Naive thymus-derived CD4-positive, alpha-beta T cell (primary cell): ENCODE results near the gene SLC4A5. TPM values are rescaled to one million over a fixed set of nuclear protein-coding genes. Genes with fewer than 3 reads are reported as not detected.

ENCODE experiments used
- ATAC-seq: fragments of 150-1000 bp; cut with Tn5 transposase; 2 replicates; pipeline ENCODE4 v1.10.0; 2021; ENCODE audit warnings: mild to moderate bottlenecking, moderate library complexity
- CTCF ChIA-PET: fragments of 350-600 bp; sonication (Branson Sonifier 250); formaldehyde crosslinking; loops from one replicate; lab custom pipeline; 2021; ENCODE audit warnings: antibody characterized with exemption; lab: Charles Lee
- POLR2A ChIA-PET: fragments of 350-600 bp; sonication (Branson Sonifier 250); formaldehyde crosslinking; loops from one replicate; lab custom pipeline; 2021; ENCODE audit warnings: antibody characterized with exemption, inconsistent platforms; lab: Charles Lee
- DNase-seq, 9 donors: peaks; one replicate each; pipeline versions ENCODE4 v3.0.0 to v3.0.0-alpha.2; 2020 to 2022; ENCODE audit warnings: mixed read lengths in 1 of 9
- H3K27ac ChIP-seq: one replicate; pipeline ENCODE4 v1.7.0; 2013; ENCODE audit warnings: mild to moderate bottlenecking, low read depth, low read length, moderate library complexity
- H3K27me3 ChIP-seq, 2 donors: one replicate each; pipeline ENCODE4 v1.7.0; 2013; ENCODE audit warnings: low read length in 2 of 2, mild to moderate bottlenecking in 2 of 2, moderate library complexity in 2 of 2; ENCODE audit not compliant: control insufficient read depth in 2 of 2, insufficient read depth in 2 of 2
- H3K36me3 ChIP-seq, 3 experiments: 1 replicate in 2 of 3; 2 replicates in 1 of 3; pipeline ENCODE4 v1.7.0; 2013; ENCODE audit warnings: low read length in 3 of 3, mild to moderate bottlenecking in 3 of 3, moderate library complexity in 1 of 3; ENCODE audit not compliant: insufficient read depth in 3 of 3, control insufficient read depth in 2 of 3
- H3K4me1 ChIP-seq, 2 donors: one replicate each; pipeline ENCODE4 v1.7.0; 2013; ENCODE audit warnings: low read length in 2 of 2, mild to moderate bottlenecking in 2 of 2, moderate library complexity in 1 of 2; ENCODE audit not compliant: control insufficient read depth in 2 of 2, insufficient read depth in 2 of 2
- H3K4me3 ChIP-seq: 2 replicates; pipeline ENCODE4 v1.7.0; 2013; ENCODE audit warnings: mild to moderate bottlenecking, low read length
- H3K9me3 ChIP-seq, 3 experiments: 1 replicate in 2 of 3; 2 replicates in 1 of 3; pipeline ENCODE4 v1.7.0; 2013; ENCODE audit warnings: low read length in 3 of 3; ENCODE audit not compliant: control insufficient read depth in 2 of 3
- H3K27ac Mint-ChIP-seq, 9 donors: one replicate each; pipeline ENCODE4 v1.8.0; 2020 to 2022; ENCODE audit warnings: mixed read lengths in 9 of 9, mild to moderate bottlenecking in 8 of 9, moderate library complexity in 5 of 9, inconsistent platforms in 2 of 9
- H3K27me3 Mint-ChIP-seq, 5 donors: one replicate each; pipeline ENCODE4 v1.8.0; 2021 to 2022; ENCODE audit warnings: mixed read lengths in 5 of 5, mild to moderate bottlenecking in 1 of 5
- H3K36me3 Mint-ChIP-seq, 5 donors: one replicate each; pipeline ENCODE4 v1.8.0; 2020 to 2022; ENCODE audit warnings: mixed read lengths in 5 of 5, mild to moderate bottlenecking in 3 of 5, inconsistent platforms in 1 of 5
- H3K4me1 Mint-ChIP-seq, 7 donors: one replicate each; pipeline ENCODE4 v1.8.0; 2020 to 2022; ENCODE audit warnings: mixed read lengths in 7 of 7, mild to moderate bottlenecking in 3 of 7, inconsistent platforms in 1 of 7
- H3K4me3 Mint-ChIP-seq, 10 donors: one replicate each; pipeline ENCODE4 v1.8.0; 2020 to 2022; ENCODE audit warnings: mild to moderate bottlenecking in 10 of 10, mixed read lengths in 10 of 10, moderate library complexity in 6 of 10, inconsistent platforms in 2 of 10
- H3K9me3 Mint-ChIP-seq, 11 donors: one replicate each; pipeline ENCODE4 v1.8.0; 2020 to 2022; ENCODE audit warnings: mixed read lengths in 11 of 11, mild to moderate bottlenecking in 4 of 11, inconsistent platforms in 1 of 11, moderate library complexity in 1 of 11
- intact Hi-C, 2 donors: fragments of 100-400 bp; cut with micrococcal nuclease; formaldehyde crosslinking; loops; one replicate each; pipeline ENCODE4 v1.15.1; 2023
- polyA plus RNA-seq, 2 donors: library from polyadenylated mRNA; unstranded; fragments of 300-500 nt; fragmentation: Illumina TruSeq; gene quantifications; one replicate each; pipeline ENCODE4 v1.2.3, GENCODE V29; 2021
- total RNA-seq, 6 experiments: library from RNA in 5 of 6; stranded (reverse) in 5 of 6; gene quantifications; 1 replicate in 5 of 6; 2 replicates in 1 of 6; pipeline ENCODE4 v1.2.3 and lab custom pipeline; 2021 to 2026

SLC4A5 gene
- total and polyA plus RNA-seq, 7 experiments from 2014 or later, result 0.59 to 20.8 (median 14.8) TPM

- ChIA-PET POLR2A (no interaction called here), CTCF (no interaction called here)
- H3K4me1 ChIP-seq, result no peaks in the 10 kb centered on the region
- no peak overlapping the region for H3K27ac ChIP-seq
- intact Hi-C loops, result no loop called here
- H3K36me3 ChIP-seq, result peaks cover 0 to 7% (median 0%) of the 10 kb centered on the region in 3 experiments
- Mint-ChIP-seq H3K36me3 (peaks cover 0 to 36% (median 8%) of the 10 kb centered on the region in 5 donors), H3K9me3 (peaks cover 0 to 2% (median 0%) of the 10 kb centered on the region in 11 donors), H3K27ac (no peak overlapping the region), H3K4me1 (peaks cover 0 to 9% (median 0%) of the 10 kb centered on the region in 7 donors), H3K27me3 (peaks cover 0 to 31% (median 0%) of the 10 kb centered on the region in 5 donors), H3K4me3 (no peak overlapping the region)
- no peak overlapping the region for H3K4me3 ChIP-seq
- H3K27me3 ChIP-seq, result no peaks in the 10 kb centered on the region
- DNase-seq (no peak), ATAC-seq (no peak)
- H3K9me3 ChIP-seq, result no peaks in the 10 kb centered on the region
These were observed 65.0 kb downstream of the SLC4A5 start for GRCh38 chr2:74278176-74278575.

GRCh38 chr2:74275228-74275627 is 68.0 kb downstream of the SLC4A5 start:
- peaks cover 0 to 29% (median 0%) of the 10 kb centered on the region in 5 donors for H3K27me3 Mint-ChIP-seq
- no peaks in the 10 kb centered on the region for H3K36me3 ChIP-seq

GRCh38 chr2:74269667-74270066 is 73.5 kb downstream of the SLC4A5 start:
- intact Hi-C loops, result loop anchor here in 1 of 2 donors (5.0 kb wide), 2 partner anchors 123 to 263 kb away; no protein-coding TSS in a partner anchor

More at GRCh38 chr2:74275228-74275627, 68.0 kb downstream of the SLC4A5 start:
- no peak for ATAC-seq
- Mint-ChIP-seq H3K9me3 (peaks cover 0 to 2% (median 0%) of the 10 kb centered on the region in 11 donors), H3K4me1 (peaks cover 0 to 9% (median 3%) of the 10 kb centered on the region in 7 donors), H3K27ac (peak overlapping the region in 1 of 9 donors; percentile 36), H3K36me3 (peaks cover 0 to 34% (median 5%) of the 10 kb centered on the region in 5 donors), H3K4me3 (no peak overlapping the region)
- CTCF ChIA-PET, result no interaction called here
- Histone ChIP-seq H3K27ac (no peak overlapping the region), H3K27me3 (no peaks in the 10 kb centered on the region), H3K9me3 (no peaks in the 10 kb centered on the region), H3K4me3 (no peak overlapping the region), H3K4me1 (no peaks in the 10 kb centered on the region)
- DNase-seq, result no peak
- intact Hi-C loops, result no loop called here
- POLR2A ChIA-PET, result no interaction called here

GRCh38 chr2:74267068-74267467 is 76.1 kb downstream of the SLC4A5 start:
- Histone ChIP-seq H3K9me3 (no peaks in the 10 kb centered on the region), H3K4me1 (peaks cover 7 to 14% of the 10 kb centered on the region in 2 donors), H3K27ac (peak overlapping the region; percentile 25), H3K27me3 (no peaks in the 10 kb centered on the region), H3K4me3 (peak overlapping the region; percentile 1), H3K36me3 (no peaks in the 10 kb centered on the region)
- Mint-ChIP-seq H3K9me3 (no peaks in the 10 kb centered on the region), H3K27ac (peak overlapping the region; percentile 9 to 90 (median 80)), H3K4me1 (peaks cover 10 to 37% (median 22%) of the 10 kb centered on the region in 7 donors), H3K4me3 (peak overlapping the region; percentile 39 to 77 (median 72)), H3K36me3 (peaks cover 0 to 33% (median 4%) of the 10 kb centered on the region in 5 donors), H3K27me3 (no peaks in the 10 kb centered on the region)
- peak in 8 of 9 donors; percentile 41 to 77 (median 66) for DNase-seq
- POLR2A ChIA-PET, result interaction anchor here (0.6 to 1.3 kb wide), 3 partner anchors 24 to 146 kb away, joined by 3 to 7 read pairs (median 7); no protein-coding TSS in a partner anchor
- ATAC-seq, result peak; percentile 95
- intact Hi-C loops, result loop anchor here (1.0 to 5.0 kb wide), 8 partner anchors 16 to 265 kb away; no protein-coding TSS in a partner anchor
- CTCF ChIA-PET, result interaction anchor here (0.6 to 2.8 kb wide), 7 partner anchors 57 to 265 kb away, joined by 3 to 33 read pairs (median 4); no protein-coding TSS in a partner anchor

More at GRCh38 chr2:74269667-74270066, 73.5 kb downstream of the SLC4A5 start:
- CTCF ChIA-PET, result interaction anchor here (0.6 to 2.8 kb wide), 3 partner anchors 65 to 67 kb away, joined by 4 to 33 read pairs (median 9); no protein-coding TSS in a partner anchor
- no peaks in the 10 kb centered on the region for H3K27me3 Mint-ChIP-seq
- H3K4me3 Mint-ChIP-seq, result no peak overlapping the region
- peak overlapping the region in 7 of 9 donors; percentile 9 to 84 (median 42) for H3K27ac Mint-ChIP-seq
- H3K4me1 Mint-ChIP-seq, result peaks cover 10 to 37% (median 22%) of the 10 kb centered on the region in 7 donors
- H3K9me3 ChIP-seq, result no peaks in the 10 kb centered on the region
- no peaks in the 10 kb centered on the region for H3K27me3 ChIP-seq
- no peak overlapping the region for H3K27ac ChIP-seq
- H3K36me3 Mint-ChIP-seq, result peaks cover 0 to 18% (median 4%) of the 10 kb centered on the region in 5 donors
- ATAC-seq, result no peak
- H3K36me3 ChIP-seq, result no peaks in the 10 kb centered on the region
- no peaks in the 10 kb centered on the region for H3K9me3 Mint-ChIP-seq
- H3K4me1 ChIP-seq, result peaks cover 7 to 14% of the 10 kb centered on the region in 2 donors
- no peak overlapping the region for H3K4me3 ChIP-seq
- POLR2A ChIA-PET, result no interaction called here
- no peak for DNase-seq

GRCh38 chr2:74264281-74264680 is 78.9 kb downstream of the SLC4A5 start:
- ATAC-seq (no peak), DNase-seq (no peak)
- Histone ChIP-seq H3K36me3 (no peaks in the 10 kb centered on the region), H3K27ac (no peak overlapping the region), H3K27me3 (no peaks in the 10 kb centered on the region), H3K4me3 (no peak overlapping the region), H3K9me3 (no peaks in the 10 kb centered on the region), H3K4me1 (peaks cover 7 to 14% of the 10 kb centered on the region in 2 donors)
- peaks cover 8 to 27% (median 19%) of the 10 kb centered on the region in 7 donors for H3K4me1 Mint-ChIP-seq
- H3K36me3 Mint-ChIP-seq, result peaks cover 0 to 43% (median 15%) of the 10 kb centered on the region in 5 donors
- ChIA-PET CTCF (interaction anchor here (2.4 kb wide), 1 partner anchor 71 kb away, joined by 19 read pairs; no protein-coding TSS in a partner anchor), POLR2A (no interaction called here)
- intact Hi-C loops, result no loop called here
- peak overlapping the region in 2 of 9 donors; percentile 72 to 81 for H3K27ac Mint-ChIP-seq
- no peak overlapping the region for H3K4me3 Mint-ChIP-seq
- H3K9me3 Mint-ChIP-seq, result no peaks in the 10 kb centered on the region
- no peaks in the 10 kb centered on the region for H3K27me3 Mint-ChIP-seq

- ATAC-seq, result no peak
These were observed 80.5 kb downstream of the SLC4A5 start for GRCh38 chr2:74262681-74263080.

More at GRCh38 chr2:74262681-74263080, 80.5 kb downstream of the SLC4A5 start:
- POLR2A ChIA-PET, result no interaction called here
- peaks cover 6 to 20% (median 14%) of the 10 kb centered on the region in 7 donors for H3K4me1 Mint-ChIP-seq
- no peak overlapping the region for H3K4me3 Mint-ChIP-seq
- Histone ChIP-seq H3K9me3 (no peaks in the 10 kb centered on the region), H3K4me1 (peaks cover 5 to 11% of the 10 kb centered on the region in 2 donors), H3K36me3 (no peaks in the 10 kb centered on the region), H3K27ac (no peak overlapping the region), H3K27me3 (no peaks in the 10 kb centered on the region), H3K4me3 (no peak overlapping the region)
- H3K9me3 Mint-ChIP-seq, result no peaks in the 10 kb centered on the region
- H3K27ac Mint-ChIP-seq, result no peak overlapping the region
- intact Hi-C loops, result no loop called here
- CTCF ChIA-PET, result no interaction called here
- H3K27me3 Mint-ChIP-seq, result no peaks in the 10 kb centered on the region
- peaks cover 0 to 48% (median 15%) of the 10 kb centered on the region in 5 donors for H3K36me3 Mint-ChIP-seq
- DNase-seq, result no peak
